GM20000 (cell line): Measurements from ENCODE around the gene MMRN1.

Experiments used
- DNase-seq: peaks from one replicate; pipeline ENCODE4 v3.0.0; 2012; ENCODE audit warnings: low spot score
- CTCF ChIP-seq: IDR thresholded peaks from 2 replicates; pipeline ENCODE4 v1.5.1; 2012; ENCODE audit warnings: mild to moderate bottlenecking, control low read depth; ENCODE audit errors: extremely low read depth, missing control alignments

MMRN1 gene

DNA sequence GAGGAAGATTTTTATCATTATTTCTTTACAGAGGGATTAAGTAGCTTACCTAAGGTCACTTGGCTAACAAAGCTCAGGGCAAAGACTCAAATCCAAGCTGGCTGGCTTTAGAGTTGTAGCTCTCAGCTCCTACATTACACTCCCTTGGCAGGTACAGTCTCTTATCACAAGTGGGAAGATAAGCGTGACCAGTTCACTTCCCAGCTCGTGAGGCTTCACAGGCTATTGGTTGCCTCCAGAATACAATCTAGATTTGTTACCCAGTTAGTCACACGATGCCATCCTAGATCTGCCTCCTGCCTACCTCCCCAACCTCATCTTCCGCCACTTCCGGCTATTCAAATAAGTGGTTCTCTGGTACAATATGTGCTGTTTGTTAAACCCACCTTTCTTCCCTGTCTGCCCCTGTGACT lies 3.7 kb downstream of the MMRN1 start:
- DNase-seq = no peak
- TF ChIP-seq CTCF = no peak

DNA sequence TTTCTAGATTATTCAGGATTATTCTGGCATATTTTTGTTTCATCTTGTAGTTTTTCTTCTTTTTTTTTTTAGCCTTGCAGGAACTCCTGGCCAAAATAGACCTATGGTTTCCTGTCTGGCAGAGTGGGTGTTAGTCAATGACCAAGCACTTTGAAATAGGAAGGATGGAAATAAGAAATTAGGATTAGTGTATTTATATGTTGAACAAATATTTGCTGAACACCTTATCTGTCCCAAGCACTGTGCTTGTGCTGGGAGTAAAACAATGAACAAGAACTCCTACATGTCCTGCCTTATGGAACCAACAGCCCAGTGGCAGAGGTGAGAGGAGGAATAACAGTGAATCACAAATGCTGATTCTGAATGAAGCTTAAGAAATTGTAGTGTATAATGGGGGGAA lies 4.5 kb downstream of the MMRN1 start:
- TF ChIP-seq CTCF = no peak
- DNase-seq = no peak

DNA sequence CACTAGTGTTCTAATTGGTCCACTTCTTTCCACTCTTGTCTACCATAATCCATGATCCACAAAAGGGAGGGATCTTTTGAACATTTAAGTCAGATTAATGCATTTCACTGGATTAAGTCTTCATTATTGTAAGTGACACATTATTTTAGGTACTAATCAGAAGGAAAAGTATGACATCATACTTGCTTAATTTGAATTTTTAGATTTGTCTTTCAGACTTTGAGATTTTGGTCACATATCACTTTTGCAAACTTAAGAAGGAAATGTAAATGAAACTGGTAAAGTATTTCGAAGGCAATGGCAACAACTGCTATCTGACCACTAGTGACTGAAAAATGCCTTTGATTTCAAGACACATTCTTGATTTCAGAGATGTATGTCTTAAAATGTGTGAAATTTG lies 5.2 kb downstream of the MMRN1 start:
- TF ChIP-seq CTCF = no peak
- no peak for DNase-seq

GRCh38 chr4:89901808-89902431 lies 7.3 kb downstream of the MMRN1 start:
- peak; percentile 63 for TF ChIP-seq CTCF

GRCh38 chr4:89904524-89904923 lies 9.9 kb downstream of the MMRN1 start:
- no peak for DNase-seq
- no peak for TF ChIP-seq CTCF

More at GRCh38 chr4:89901808-89902431, 7.3 kb downstream of the MMRN1 start:
- DNase-seq = peak; percentile 14

DNA sequence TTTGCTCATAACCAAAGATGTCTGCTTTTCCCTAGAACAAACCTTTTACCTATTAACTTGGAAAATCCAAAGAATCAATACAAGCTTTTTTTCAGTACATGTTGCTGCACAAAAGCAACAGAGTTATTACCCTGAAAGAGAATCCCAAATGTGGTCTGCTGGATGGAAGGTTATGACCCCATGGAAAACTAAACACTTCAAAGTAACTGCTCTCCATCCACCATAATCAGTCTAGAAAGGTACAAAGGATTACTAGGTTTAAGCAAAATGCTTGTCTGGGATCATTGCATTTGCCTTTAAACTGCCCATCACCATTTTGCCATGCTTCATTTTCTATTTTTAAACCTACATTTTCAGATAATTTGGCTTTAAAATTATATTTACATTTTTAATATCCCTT lies 11.7 kb downstream of the MMRN1 start:
- DNase-seq = no peak
- TF ChIP-seq CTCF = no peak

GRCh38 chr4:89906777-89907521 lies 12.3 kb downstream of the MMRN1 start:
- no peak for DNase-seq
- TF ChIP-seq CTCF = no peak
